ENCODE data around the gene GSTO2.

GRCh38 chr10:104309980-104310978, 41.3 kb downstream of the GSTO2 start:
- no peak for TF ChIP-seq EZH2 (IDR thresholded peaks at IDR 0.05; ENCODE audit: borderline replicate concordance, low read depth, low read length, severe bottlenecking)
- no peak for TF ChIP-seq CTCF (IDR thresholded peaks at IDR 0.05; ENCODE audit: borderline replicate concordance, extremely low read depth, low read length, poor library complexity, severe bottlenecking)
